Upper lobe of left lung (tissue), 6 donors: ENCODE measurements around the gene USP32. TPM values are rescaled to one million over a fixed set of nuclear protein-coding genes. Genes with fewer than 3 reads are reported as not detected.

Experiments used
- ATAC-seq, 2 donors: fragments of 200-7000 bp; cut with Tn5 transposase; one replicate each; pipeline ENCODE4 v1.9.1; 2022; ENCODE audit warnings: mild to moderate bottlenecking in 2 of 2, moderate library complexity in 2 of 2; ENCODE audit not compliant: low FRiP score in 2 of 2
- DNase-seq, 2 donors: peaks; one replicate each; pipeline ENCODE4 v3.0.0-alpha.2; 2019 to 2020
- H3K27ac ChIP-seq, 4 donors: fragments of 200-600 bp; sonication (generic); one replicate each; pipeline ENCODE4 v1.5.1; 2016 to 2019
- H3K27me3 ChIP-seq, 4 donors: fragments of 200-600 bp; sonication (generic); one replicate each; pipeline ENCODE4 v1.5.1; 2017 to 2019
- H3K36me3 ChIP-seq, 4 donors: fragments of 200-600 bp; sonication (generic); one replicate each; pipeline ENCODE4 v1.5.1; 2016 to 2019
- H3K4me1 ChIP-seq, 4 donors: fragments of 200-600 bp; sonication (generic); one replicate each; pipeline ENCODE4 v1.5.1; 2018 to 2019
- H3K4me3 ChIP-seq, 4 donors: fragments of 200-600 bp; sonication (generic); one replicate each; pipeline ENCODE4 v1.5.1; 2017 to 2019; ENCODE audit warnings: mild to moderate bottlenecking in 2 of 4, moderate library complexity in 1 of 4
- H3K9me3 ChIP-seq, 4 donors: fragments of 200-600 bp; sonication (generic); one replicate each; pipeline ENCODE4 v1.5.1; 2018 to 2019
- CTCF ChIP-seq, 6 experiments: fragments of 450-650 bp in 4 of 6; fragments of 200-600 bp in 2 of 6; sonication (generic) in 2 of 6; IDR thresholded peaks; one replicate each; pipeline ENCODE4 v1.5.1; 2016 to 2019; ENCODE audit warnings: antibody characterized with exemption in 6 of 6
- EP300 ChIP-seq, 4 donors: sonication (generic); formaldehyde crosslinking; IDR thresholded peaks; one replicate each; pipeline ENCODE4 v1.5.1; 2017; ENCODE audit warnings: antibody characterized with exemption in 4 of 4, control low read depth in 2 of 4
- POLR2A ChIP-seq, 4 donors: fragments of 450-650 bp; IDR thresholded peaks; one replicate each; pipeline ENCODE4 v1.5.1; 2016 to 2017; ENCODE audit warnings: antibody characterized with exemption in 4 of 4, mild to moderate bottlenecking in 2 of 4
- POLR2AphosphoS5 ChIP-seq, 2 donors: sonication (generic); formaldehyde crosslinking; IDR thresholded peaks; one replicate each; pipeline ENCODE4 v1.5.1; 2017; ENCODE audit warnings: antibody characterized with exemption in 2 of 2
- WGBS, 2 donors: methylation state at CpG; one replicate each; pipeline ENCODE4 v1.1.5; 2017 to 2018; 5-methylcytosine and 5-hydroxymethylcytosine counted together
- total RNA-seq, 6 donors: library from RNA; depleted of rRNA in 4 of 6; stranded (reverse); fragments of >200 nt in 4 of 6; gene quantifications; one replicate each; pipeline versions ENCODE4 v1.1.0 to v1.2.1, GENCODE V29; 2016 to 2021
- donor health status: DM: no; HTN: no; CAD: no; lungs with moderate emphysema.
- donor health status: DM: no; HTN: yes; CAD: no; lungs with severe emphysema.

Gene USP32
- total RNA-seq, 6 donors from 2014 or later, result 69.5 to 115 (median 86.3) TPM

- TF ChIP-seq CTCF (IDR thresholded peaks at IDR 0.05) (no peak), EP300 (IDR thresholded peaks at IDR 0.05) (no peak), POLR2AphosphoS5 (IDR thresholded peaks at IDR 0.05) (peak in 1 of 2 donors; percentile 47), POLR2A (IDR thresholded peaks at IDR 0.05) (no peak)
These were observed 237.1 kb downstream of the USP32 start for GRCh38 chr17:60154616-60155426.

GRCh38 chr17:60153606-60154390 lies 238.1 kb downstream of the USP32 start:
- Histone ChIP-seq H3K9me3 (no peaks in the 10 kb centered on the region), H3K4me1 (peaks cover 20 to 59% (median 35%) of the 10 kb centered on the region in 4 donors), H3K4me3 (peak overlapping the region in 1 of 4 donors; percentile 0), H3K27ac (peak overlapping the region; percentile 23 to 87 (median 56)), H3K36me3 (peaks cover 0 to 6% (median 0%) of the 10 kb centered on the region in 4 donors), H3K27me3 (peaks cover 0 to 15% (median 11%) of the 10 kb centered on the region in 4 donors)
- TF ChIP-seq EP300 (IDR thresholded peaks at IDR 0.05) (no peak), POLR2A (IDR thresholded peaks at IDR 0.05) (no peak)
- WGBS, 2 donors, result 56 to 60% methylated on average over 9 to 12 of the region's 12 CpGs
- peak in 1 of 2 donors; percentile 70 for ATAC-seq
- DNase-seq, result no peak

More at GRCh38 chr17:60154616-60155426, 237.1 kb downstream of the USP32 start:
- H3K9me3 ChIP-seq, result no peaks in the 10 kb centered on the region
- H3K4me3 ChIP-seq, result no peak overlapping the region
- peak overlapping the region; percentile 16 to 87 (median 56) for H3K27ac ChIP-seq
- no peak for DNase-seq
- H3K36me3 ChIP-seq, result peaks cover 0 to 12% (median 0%) of the 10 kb centered on the region in 4 donors
- 60% methylated on average over 9 to 14 of the region's 14 CpGs for WGBS, 2 donors
- H3K4me1 ChIP-seq, result peaks cover 13 to 52% (median 31%) of the 10 kb centered on the region in 4 donors
- peaks cover 0 to 9% (median 5%) of the 10 kb centered on the region in 4 donors for H3K27me3 ChIP-seq
- peak in 1 of 2 donors; percentile 81 for ATAC-seq

GRCh38 chr17:60151355-60151754 lies 240.6 kb downstream of the USP32 start:
- Histone ChIP-seq H3K27me3 (peaks cover 0 to 15% (median 11%) of the 10 kb centered on the region in 4 donors), H3K36me3 (no peaks in the 10 kb centered on the region), H3K9me3 (no peaks in the 10 kb centered on the region), H3K4me3 (peak overlapping the region; percentile 26 to 62 (median 58)), H3K27ac (peak overlapping the region; percentile 60 to 88 (median 80)), H3K4me1 (peaks cover 20 to 64% (median 32%) of the 10 kb centered on the region in 4 donors)
- DNase-seq, result no peak
- ATAC-seq, result no peak
- TF ChIP-seq CTCF (IDR thresholded peaks at IDR 0.05), result no peak
- no peak for TF ChIP-seq EP300 (IDR thresholded peaks at IDR 0.05)
- no peak for TF ChIP-seq POLR2AphosphoS5 (IDR thresholded peaks at IDR 0.05)
- no peak for TF ChIP-seq POLR2A (IDR thresholded peaks at IDR 0.05)
- 35 to 36% methylated on average over 5 of the region's 5 CpGs for WGBS, 2 donors

- Histone ChIP-seq H3K4me3 (peak within 1 kb of the TSS; percentile 56 to 68 (median 61)), H3K4me1 (peaks cover 20 to 50% (median 26%) of the 10 kb centered on the region in 4 donors), H3K27me3 (peaks cover 0 to 15% (median 11%) of the 10 kb centered on the region in 4 donors), H3K27ac (peak within 1 kb of the TSS; percentile 60 to 88 (median 80)), H3K36me3 (no peaks in the 10 kb centered on the region), H3K9me3 (no peaks in the 10 kb centered on the region)
- TF ChIP-seq POLR2AphosphoS5 (IDR thresholded peaks at IDR 0.05) (peak in 1 of 2 donors; percentile 55), CTCF (IDR thresholded peaks at IDR 0.05) (peak in 1 of 6 experiments; percentile 6), POLR2A (IDR thresholded peaks at IDR 0.05) (peak in 2 of 4 donors; percentile 16 to 45), EP300 (IDR thresholded peaks at IDR 0.05) (no peak)
- peak; percentile 57 to 86 for DNase-seq
- 2 to 5% methylated on average over 12 to 50 of the region's 81 CpGs for WGBS, 2 donors
- peak; percentile 6 to 28 for ATAC-seq
These were observed 242.0 kb downstream of the USP32 start, which contains the start of gene CA4 for GRCh38 chr17:60149691-60150582. CA4 (plus strand) TSS chr17:60149973; CDS start chr17:60150035, 62 bp downstream.
